ENCODE results near the gene MAMLD1.

The MAMLD1 gene

GRCh38 chrX:150372280-150372679, 9.2 kb downstream of the MAMLD1 start:
- H3K4me3 ChIP-seq (replicated peaks; ENCODE audit: insufficient read depth, low read length): no peak overlapping the region
- TF ChIP-seq REST (IDR thresholded peaks at IDR 0.05; ENCODE audit: insufficient replicate concordance, low read depth) (no peak), GABPA (IDR thresholded peaks at IDR 0.05; ENCODE audit: low read depth) (no peak), POLR2AphosphoS5 (IDR thresholded peaks at IDR 0.05; ENCODE audit: low read depth) (no peak), SPI1 (IDR thresholded peaks at IDR 0.05; ENCODE audit: borderline replicate concordance, low read depth) (no peak), CTCF (IDR thresholded peaks at IDR 0.05; ENCODE audit: insufficient read depth, low read length) (no peak)
- H3K27ac ChIP-seq (replicated peaks): no peak overlapping the region
- no peak for DNase-seq (ENCODE audit: low read depth in 1 of 2, low spot score in 1 of 2)
- no peaks in the 10 kb centered on the region for H3K27me3 ChIP-seq (ENCODE audit: insufficient read depth, poor library complexity, severe bottlenecking)

- Histone ChIP-seq H3K27me3 (ENCODE audit: insufficient read depth, poor library complexity, severe bottlenecking) (no peaks in the 10 kb centered on the region), H3K4me3 (replicated peaks; ENCODE audit: insufficient read depth, low read length) (no peak overlapping the region), H3K27ac (replicated peaks) (no peak overlapping the region)
- no peak for DNase-seq (ENCODE audit: low read depth in 1 of 2, low spot score in 1 of 2)
- TF ChIP-seq POLR2AphosphoS5 (IDR thresholded peaks at IDR 0.05; ENCODE audit: low read depth) (no peak), REST (IDR thresholded peaks at IDR 0.05; ENCODE audit: insufficient replicate concordance, low read depth) (no peak), SPI1 (IDR thresholded peaks at IDR 0.05; ENCODE audit: borderline replicate concordance, low read depth) (no peak), CTCF (IDR thresholded peaks at IDR 0.05; ENCODE audit: insufficient read depth, low read length) (no peak), GABPA (IDR thresholded peaks at IDR 0.05; ENCODE audit: low read depth) (no peak)
Measured at GRCh38 chrX:150372756-150373155, 9.6 kb downstream of the MAMLD1 start.

GRCh38 chrX:150375243-150375770, 12.2 kb downstream of the MAMLD1 start:
- H3K4me3 ChIP-seq (replicated peaks; ENCODE audit: insufficient read depth, low read length): no peak overlapping the region
- H3K27ac ChIP-seq (replicated peaks): no peak overlapping the region
- TF ChIP-seq POLR2AphosphoS5 (IDR thresholded peaks at IDR 0.05; ENCODE audit: low read depth) (no peak), GABPA (IDR thresholded peaks at IDR 0.05; ENCODE audit: low read depth) (no peak), CTCF (IDR thresholded peaks at IDR 0.05; ENCODE audit: insufficient read depth, low read length) (no peak), REST (IDR thresholded peaks at IDR 0.05; ENCODE audit: insufficient replicate concordance, low read depth) (no peak), SPI1 (IDR thresholded peaks at IDR 0.05; ENCODE audit: borderline replicate concordance, low read depth) (no peak)
- no peaks in the 10 kb centered on the region for H3K27me3 ChIP-seq (ENCODE audit: insufficient read depth, poor library complexity, severe bottlenecking)
- DNase-seq (ENCODE audit: low read depth in 1 of 2, low spot score in 1 of 2): no peak
